Hepatocyte (in vitro differentiated cells): ENCODE results near the gene SAMD14. TPM values are rescaled to one million over a fixed set of nuclear protein-coding genes. Genes with fewer than 3 reads are reported as not detected.

Source experiments
- DNase-seq: peaks from one replicate; pipeline ENCODE4 v3.0.0-alpha.2; 2016; ENCODE audit warnings: low spot score
- H2AFZ ChIP-seq: fragments of 200-600 bp; sonication (generic); 2 replicates; pipeline ENCODE4 v1.6.0; 2016; ENCODE audit warnings: antibody characterized with exemption, mild to moderate bottlenecking
- H3K27ac ChIP-seq: fragments of 200-600 bp; sonication (generic); 2 replicates; pipeline ENCODE4 v1.5.1; 2016; ENCODE audit warnings: mild to moderate bottlenecking
- H3K27me3 ChIP-seq: fragments of 200-600 bp; sonication (generic); 2 replicates; pipeline ENCODE4 v1.6.1; 2016
- H3K36me3 ChIP-seq: fragments of 200-600 bp; sonication (generic); replicated peaks from 2 replicates; pipeline ENCODE4 v1.5.1; 2016; ENCODE audit warnings: low read depth; ENCODE audit not compliant: insufficient read depth
- H3K4me1 ChIP-seq: fragments of 200-600 bp; sonication (generic); 2 replicates; pipeline ENCODE4 v1.5.1; 2016; ENCODE audit warnings: mild to moderate bottlenecking, moderate library complexity; ENCODE audit not compliant: insufficient read depth
- H3K4me2 ChIP-seq: fragments of 200-600 bp; sonication (generic); 2 replicates; pipeline ENCODE4 v1.6.0; 2016
- H3K4me3 ChIP-seq: fragments of 200-600 bp; sonication (generic); 2 replicates; pipeline ENCODE4 v1.5.1; 2016; ENCODE audit warnings: mild to moderate bottlenecking
- H3K79me2 ChIP-seq: fragments of 200-600 bp; sonication (generic); 2 replicates; pipeline ENCODE4 v1.6.0; 2017; ENCODE audit warnings: mild to moderate bottlenecking
- H3K9me2 ChIP-seq: fragments of 200-600 bp; sonication (generic); replicated peaks from 2 replicates; pipeline ENCODE4 v1.6.0; 2017; ENCODE audit warnings: mild to moderate bottlenecking; ENCODE audit not compliant: insufficient read depth
- H3K9me3 ChIP-seq: fragments of 200-600 bp; sonication (generic); 2 replicates; pipeline ENCODE4 v1.5.1; 2016; ENCODE audit warnings: low read depth, mild to moderate bottlenecking
- H4K20me1 ChIP-seq: fragments of 200-600 bp; sonication (generic); 2 replicates; pipeline ENCODE4 v1.6.0; 2016; ENCODE audit warnings: mild to moderate bottlenecking; ENCODE audit not compliant: insufficient read depth, poor library complexity, severe bottlenecking
- CTCF ChIP-seq: fragments of 200-600 bp; sonication (generic); IDR thresholded peaks from 2 replicates; pipeline ENCODE4 v1.5.1; 2016; ENCODE audit warnings: antibody characterized with exemption, mild to moderate bottlenecking; ENCODE audit not compliant: poor library complexity
- EZH2 ChIP-seq: fragments of 200-600 bp; sonication (generic); IDR thresholded peaks from 2 replicates; pipeline ENCODE4 v1.6.1; 2016; ENCODE audit warnings: antibody characterized with exemption, mild to moderate bottlenecking, borderline replicate concordance
- EZH2phosphoT487 ChIP-seq: fragments of 200-600 bp; sonication (generic); IDR thresholded peaks from one replicate; pipeline ENCODE4 v1.6.1; 2018; ENCODE audit warnings: antibody characterized with exemption, mild to moderate bottlenecking, low read depth, moderate library complexity; ENCODE audit not compliant: unreplicated experiment, severe bottlenecking
- WGBS: methylation state at CpG from one replicate; pipeline ENCODE4 v1.1.6; 2016; ENCODE audit warnings: low lambda C conversion rate; ENCODE audit errors: missing lambda C conversion rate; 5-methylcytosine and 5-hydroxymethylcytosine counted together
- polyA plus RNA-seq: library from polyadenylated mRNA; unstranded; fragments of >200 nt; fragmentation: Nextera tagmentation; extraction: Ambion mirVana; gene quantifications from 2 replicates; pipeline ENCODE4 v1.2.1, GENCODE V29; 2016
- total RNA-seq: library from RNA; depleted of rRNA; stranded (reverse); fragments of >200 nt; gene quantifications from 2 replicates; pipeline ENCODE4 v1.2.3, GENCODE V29; 2014

Gene SAMD14
- total and polyA plus RNA-seq, 2 experiments from 2014 or later, result 3.1 to 4.2 TPM

- Histone ChIP-seq H3K36me3 (no peaks in the 10 kb centered on the region), H3K9me3 (no peaks in the 10 kb centered on the region), H3K27ac (no peak overlapping the region), H2AFZ (no peak overlapping the region), H3K27me3 (no peaks in the 10 kb centered on the region), H3K9me2 (no peaks in the 10 kb centered on the region), H3K4me3 (no peak overlapping the region), H3K4me1 (peaks cover 11% of the 10 kb centered on the region), H4K20me1 (no peaks in the 10 kb centered on the region), H3K4me2 (no peak overlapping the region), H3K79me2 (no peaks in the 10 kb centered on the region)
- DNase-seq, result no peak
- TF ChIP-seq EZH2 (no peak), EZH2phosphoT487 (no peak), CTCF (no peak)
- 95% methylated on average over 7 of the region's 7 CpGs for WGBS
Measured at GRCh38 chr17:50113624-50114320, 16.2 kb downstream of the SAMD14 start.

GRCh38 chr17:50112694-50113093 is 17.3 kb downstream of the SAMD14 start:
- Histone ChIP-seq H2AFZ (no peak overlapping the region), H3K36me3 (no peaks in the 10 kb centered on the region), H3K27ac (no peak overlapping the region), H4K20me1 (no peaks in the 10 kb centered on the region), H3K9me2 (no peaks in the 10 kb centered on the region), H3K4me1 (peaks cover 11% of the 10 kb centered on the region), H3K4me3 (no peak overlapping the region), H3K27me3 (no peaks in the 10 kb centered on the region), H3K4me2 (no peak overlapping the region), H3K9me3 (no peaks in the 10 kb centered on the region), H3K79me2 (no peaks in the 10 kb centered on the region)
- no peak for TF ChIP-seq CTCF
- TF ChIP-seq EZH2phosphoT487, result no peak
- TF ChIP-seq EZH2, result no peak
- no peak for DNase-seq
- WGBS, result 89% methylated on average over 17 of the region's 17 CpGs

GRCh38 chr17:50111673-50112655 is 18.0 kb downstream of the SAMD14 start:
- TF ChIP-seq EZH2 (no peak), CTCF (no peak), EZH2phosphoT487 (no peak)
- WGBS, result 73% methylated on average over 14 of the region's 14 CpGs
- Histone ChIP-seq H3K27ac (peak overlapping the region; percentile 48), H3K4me1 (peaks cover 8% of the 10 kb centered on the region), H3K9me3 (no peaks in the 10 kb centered on the region), H3K4me3 (no peak overlapping the region), H3K27me3 (no peaks in the 10 kb centered on the region), H3K9me2 (no peaks in the 10 kb centered on the region), H4K20me1 (no peaks in the 10 kb centered on the region), H3K79me2 (no peaks in the 10 kb centered on the region), H2AFZ (no peak overlapping the region), H3K4me2 (no peak overlapping the region), H3K36me3 (no peaks in the 10 kb centered on the region)
- DNase-seq, result no peak
